HG03575 (cell line): Measurements from ENCODE around the gene CERS6.
A peak's percentile ranks its signal among the peaks of the same experiment; 100 is the strongest.
"Not testable (repeated sequence)": the region's sequence is repeated elsewhere in the genome, so short reads cannot be mapped to it uniquely, and the experiment has no call there.

ENCODE experiments used
- ATAC-seq: cut with Tn5 transposase; IDR thresholded peaks from one replicate; pipeline ENCODE4 v1.9.1; 2021; ENCODE audit not compliant: unreplicated experiment, insufficient number of reproducible peaks, low FRiP score; ENCODE audit errors: extremely low read depth

CERS6 gene, protein sequence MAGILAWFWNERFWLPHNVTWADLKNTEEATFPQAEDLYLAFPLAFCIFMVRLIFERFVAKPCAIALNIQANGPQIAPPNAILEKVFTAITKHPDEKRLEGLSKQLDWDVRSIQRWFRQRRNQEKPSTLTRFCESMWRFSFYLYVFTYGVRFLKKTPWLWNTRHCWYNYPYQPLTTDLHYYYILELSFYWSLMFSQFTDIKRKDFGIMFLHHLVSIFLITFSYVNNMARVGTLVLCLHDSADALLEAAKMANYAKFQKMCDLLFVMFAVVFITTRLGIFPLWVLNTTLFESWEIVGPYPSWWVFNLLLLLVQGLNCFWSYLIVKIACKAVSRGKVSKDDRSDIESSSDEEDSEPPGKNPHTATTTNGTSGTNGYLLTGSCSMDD

DNA sequence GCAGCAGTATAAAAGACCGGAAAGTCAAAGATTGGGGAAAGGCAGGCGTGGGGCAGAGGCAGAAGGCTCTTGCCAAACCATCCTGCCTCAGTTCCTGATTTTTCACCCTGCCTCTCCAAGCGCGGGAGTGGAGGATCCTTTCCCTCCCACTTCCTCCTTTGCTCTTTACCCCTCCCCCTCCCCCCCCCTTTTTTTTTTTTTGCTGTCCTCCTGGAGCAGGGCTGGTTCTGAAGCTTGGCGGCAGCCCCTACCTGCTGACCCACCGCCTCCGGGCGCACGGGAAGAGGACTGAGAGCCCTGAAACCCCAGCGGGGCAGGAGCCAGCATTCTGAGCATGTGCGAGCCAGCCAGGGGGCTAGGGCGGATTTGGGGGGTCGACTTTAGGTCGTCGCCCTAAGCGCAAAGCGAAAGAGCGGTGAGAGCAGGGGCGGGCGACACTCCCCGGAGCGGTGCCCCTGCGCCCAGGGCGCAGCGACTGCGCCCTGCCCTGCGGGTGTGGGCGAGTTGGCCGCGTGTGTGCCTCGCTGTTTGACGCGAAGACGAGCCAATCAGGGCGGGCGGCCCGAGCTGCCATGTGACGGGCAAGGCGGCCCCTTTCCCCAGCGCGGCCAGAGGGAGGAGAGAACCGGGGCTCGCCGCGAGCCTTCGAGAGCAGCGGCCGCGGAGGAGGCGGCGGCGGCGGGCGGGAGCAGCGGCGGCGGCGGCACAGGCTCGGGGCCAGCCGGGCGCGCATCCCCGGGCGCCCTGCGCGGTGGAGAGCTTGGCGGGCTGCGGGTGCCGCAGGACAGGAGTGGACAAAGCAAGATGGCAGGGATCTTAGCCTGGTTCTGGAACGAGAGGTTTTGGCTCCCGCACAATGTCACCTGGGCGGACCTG lies at the start of gene CERS6:
CERS6 (plus strand) TSS at position 628 of the 876 bp plus-strand sequence; CDS start at position 805, 177 bp downstream.
- ATAC-seq, result peak; percentile 78

DNA sequence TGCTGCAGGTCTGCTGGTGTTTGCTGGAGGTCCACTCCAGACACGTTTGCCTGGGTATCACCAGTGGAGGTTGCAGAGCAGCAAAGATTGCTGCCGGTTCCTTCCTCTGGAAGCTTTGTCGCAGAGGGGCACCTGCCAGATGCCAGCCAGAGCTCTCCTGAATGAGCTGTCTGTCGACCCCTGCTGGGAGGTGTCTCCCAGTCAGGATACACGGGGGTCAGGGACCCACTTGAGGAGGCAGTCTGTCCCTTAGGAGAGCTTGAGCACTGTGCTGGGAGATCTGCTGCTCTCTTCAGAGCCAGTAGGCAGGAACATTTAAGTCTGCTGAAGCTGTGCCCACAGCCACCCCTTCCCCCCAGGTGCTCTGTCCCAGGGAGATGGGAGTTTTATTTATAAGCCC lies 43.8 kb upstream of the CERS6 start:
- ATAC-seq, result not testable (repeated sequence)

DNA sequence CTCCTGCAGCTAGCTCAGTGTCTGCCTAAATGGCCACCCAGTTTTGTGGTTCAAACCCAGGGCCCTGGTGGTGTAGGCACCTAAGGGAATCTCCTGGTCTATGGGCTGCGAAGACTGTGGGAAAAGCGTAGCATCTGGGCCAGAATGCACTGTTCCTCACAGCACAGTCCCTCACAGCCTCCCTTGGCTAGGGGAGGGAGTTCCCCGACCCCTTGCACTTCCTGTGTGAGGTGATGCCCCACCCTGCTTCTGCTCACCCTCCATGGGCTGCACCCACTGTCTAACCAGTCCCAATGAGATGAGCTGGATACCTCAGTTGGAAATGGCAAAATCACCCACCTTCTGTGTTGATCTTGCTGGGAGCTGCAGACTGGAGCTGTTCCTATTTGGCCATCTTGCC lies 43.0 kb upstream of the CERS6 start:
- not testable (repeated sequence) for ATAC-seq

DNA sequence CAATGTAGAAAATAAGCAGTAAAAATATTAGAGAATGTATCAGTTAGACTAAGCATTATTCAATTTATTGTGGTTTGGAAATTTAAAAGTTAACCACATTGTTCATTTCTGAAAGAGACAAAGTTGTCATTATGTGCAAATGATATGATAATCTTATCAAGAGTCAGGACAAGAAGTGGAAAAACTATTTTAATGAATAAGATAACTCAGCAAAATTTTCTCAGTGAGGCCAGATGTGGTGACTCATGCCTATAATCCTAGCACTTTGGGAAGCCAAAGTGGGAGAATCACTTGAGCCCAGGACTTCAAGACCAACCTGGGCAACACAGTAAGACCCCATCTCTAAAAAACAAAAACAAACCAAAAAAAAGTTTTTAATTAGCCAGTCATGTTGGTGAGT lies 39.5 kb upstream of the CERS6 start:
- ATAC-seq, result no peak

DNA sequence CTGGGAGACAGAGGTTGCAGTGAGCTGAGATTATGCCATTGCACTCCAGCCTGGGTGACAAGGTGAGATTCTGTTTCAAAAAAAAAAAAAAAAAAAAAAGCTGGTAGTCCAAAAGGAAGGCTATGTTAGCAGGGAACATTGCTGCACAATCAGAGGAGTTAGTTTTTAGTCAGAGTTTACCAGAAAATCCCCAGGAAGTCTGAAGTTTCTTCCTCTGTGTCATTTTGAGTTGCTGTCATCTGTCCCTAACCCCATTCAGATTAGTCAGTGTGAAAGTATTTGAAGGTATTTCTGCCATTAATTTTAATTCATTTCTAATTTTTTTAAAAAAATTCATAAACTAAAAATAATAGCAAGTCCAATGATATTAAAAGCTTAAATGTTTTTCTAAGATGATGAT lies 33.5 kb upstream of the CERS6 start:
- ATAC-seq, result no peak

DNA sequence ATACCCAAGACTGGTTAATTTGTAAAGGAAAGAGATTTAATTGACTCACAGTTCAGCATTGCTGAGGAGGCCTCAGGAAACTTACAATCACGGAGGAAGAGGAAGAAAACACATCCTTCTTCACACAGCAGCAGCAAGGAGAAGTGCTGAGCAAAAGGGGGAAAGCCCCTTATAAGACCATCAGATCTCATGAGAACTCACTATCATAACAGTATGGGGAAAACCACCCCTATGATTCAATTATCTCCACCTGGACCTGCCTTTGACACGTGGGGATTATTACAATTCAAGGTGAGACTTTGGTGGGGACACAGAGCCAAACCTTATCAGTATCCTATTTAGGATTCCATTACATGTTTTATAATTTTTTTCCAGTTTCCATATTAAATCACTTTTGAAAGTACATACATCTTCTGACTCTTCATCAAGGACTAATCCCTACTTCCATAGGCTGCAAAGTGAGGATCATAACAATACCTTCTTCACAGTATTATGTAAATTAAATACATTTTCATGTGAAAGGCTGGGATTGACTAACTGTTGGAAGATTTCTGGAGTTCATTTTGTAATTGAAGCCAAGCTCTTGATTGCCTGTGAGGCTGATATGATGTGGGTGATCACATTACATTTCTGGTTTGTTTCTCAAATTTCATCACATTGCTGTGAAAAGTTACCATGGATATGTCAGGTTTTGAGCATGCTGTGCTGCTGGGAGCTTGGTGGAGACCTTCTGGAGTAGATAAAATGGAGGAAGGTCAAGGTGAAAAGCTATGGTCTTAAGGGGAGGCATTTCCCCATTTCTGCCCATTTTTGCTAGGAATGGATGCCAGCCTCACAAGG lies 31.7 kb upstream of the CERS6 start:
- ATAC-seq, result no peak

DNA sequence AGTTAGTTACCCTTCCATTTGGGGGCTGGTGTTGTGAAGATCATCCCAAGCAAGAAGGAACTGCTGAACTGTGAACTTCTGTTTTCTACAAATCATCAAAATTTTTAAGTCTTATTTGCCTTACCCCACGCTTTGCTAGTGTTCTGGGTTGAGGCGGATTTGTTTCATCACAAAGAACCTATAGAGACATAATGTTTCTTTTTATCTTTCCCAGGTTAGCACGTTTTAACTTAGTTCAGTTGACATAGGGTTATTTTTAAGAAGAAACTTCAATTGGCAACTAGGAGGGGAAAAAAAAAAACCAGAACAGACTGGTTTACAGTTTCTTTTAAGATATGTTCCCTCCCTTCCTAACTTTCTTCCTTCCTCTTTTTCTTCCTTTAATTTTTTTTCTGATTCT lies 31.1 kb upstream of the CERS6 start:
- ATAC-seq, result no peak

DNA sequence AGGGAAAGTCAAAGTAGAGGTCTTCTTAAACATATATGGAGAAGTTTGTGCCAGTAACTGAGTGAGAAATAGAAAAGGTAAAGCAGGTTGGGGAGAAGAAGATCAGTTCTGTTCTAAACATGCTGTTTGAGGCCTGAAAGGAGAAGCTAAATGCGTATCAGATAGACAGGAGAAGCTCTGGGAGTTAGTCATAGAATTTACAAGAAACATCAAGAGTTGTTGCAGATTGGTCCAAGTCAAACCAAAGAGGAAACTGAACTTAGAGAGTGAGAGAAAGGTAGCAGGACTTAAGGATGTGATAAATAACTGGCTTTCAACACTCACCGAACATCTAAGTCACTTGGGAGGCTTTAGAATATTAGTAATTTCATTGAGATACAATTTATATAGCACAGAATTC lies 29.2 kb upstream of the CERS6 start:
- no peak for ATAC-seq

DNA sequence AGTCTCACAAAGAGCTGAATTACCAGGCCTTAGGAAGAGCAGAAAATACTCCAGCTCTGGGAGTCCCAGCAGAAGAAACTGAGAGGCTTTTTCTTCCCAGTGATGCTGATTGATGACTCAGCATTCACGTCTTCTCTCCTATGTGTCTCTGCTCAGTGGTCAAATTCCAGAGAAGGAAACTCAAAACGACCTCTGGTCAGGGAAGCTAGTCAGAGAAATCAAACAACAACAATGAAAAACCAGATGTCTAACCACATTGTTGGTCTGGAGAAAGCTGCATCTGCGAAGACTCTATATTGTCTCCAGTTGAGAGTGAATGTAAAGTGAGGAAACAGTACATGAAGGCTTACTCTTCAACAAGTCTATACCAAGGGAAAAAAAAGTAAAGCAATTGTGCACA lies 28.6 kb upstream of the CERS6 start:
- no peak for ATAC-seq

DNA sequence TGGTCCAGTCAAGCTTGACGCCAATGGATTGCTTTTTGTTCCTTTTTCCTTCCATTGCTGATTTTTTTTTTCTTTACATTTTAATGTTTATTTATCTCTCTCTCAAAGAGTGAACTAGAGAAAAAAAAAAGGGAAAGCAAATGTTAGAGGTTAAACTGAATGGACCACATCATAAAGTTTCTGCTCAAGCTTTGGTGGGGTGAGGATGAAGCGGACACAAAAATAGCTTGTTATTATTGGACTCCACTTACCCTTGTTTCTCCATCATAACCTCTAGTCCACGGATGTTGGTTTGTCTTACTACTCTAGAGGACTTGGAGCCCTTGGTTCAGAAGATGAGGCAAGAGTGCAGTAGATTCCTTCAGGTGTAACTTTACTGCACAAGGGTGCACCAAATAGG lies 27.6 kb upstream of the CERS6 start:
- ATAC-seq, result no peak

DNA sequence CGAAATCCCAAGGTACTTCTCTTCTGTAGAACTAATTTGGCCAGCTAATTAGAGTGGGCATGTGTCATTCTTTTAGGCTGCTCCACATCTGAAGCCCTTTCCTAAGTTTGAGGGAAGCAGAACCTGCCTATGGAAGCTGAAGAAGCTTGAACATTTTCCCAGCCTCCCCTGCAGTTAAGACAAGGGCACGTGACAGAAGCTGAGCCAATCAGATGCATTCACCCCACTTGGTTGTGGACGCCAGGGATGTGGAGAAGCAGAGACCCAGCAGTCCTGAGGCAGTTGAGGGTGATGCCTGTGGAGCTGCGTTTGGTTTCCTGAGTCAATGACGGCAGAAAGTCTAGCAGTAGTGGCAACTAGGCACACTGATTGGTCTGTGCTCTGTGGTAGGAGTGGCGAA lies 26.1 kb upstream of the CERS6 start:
- ATAC-seq, result no peak

DNA sequence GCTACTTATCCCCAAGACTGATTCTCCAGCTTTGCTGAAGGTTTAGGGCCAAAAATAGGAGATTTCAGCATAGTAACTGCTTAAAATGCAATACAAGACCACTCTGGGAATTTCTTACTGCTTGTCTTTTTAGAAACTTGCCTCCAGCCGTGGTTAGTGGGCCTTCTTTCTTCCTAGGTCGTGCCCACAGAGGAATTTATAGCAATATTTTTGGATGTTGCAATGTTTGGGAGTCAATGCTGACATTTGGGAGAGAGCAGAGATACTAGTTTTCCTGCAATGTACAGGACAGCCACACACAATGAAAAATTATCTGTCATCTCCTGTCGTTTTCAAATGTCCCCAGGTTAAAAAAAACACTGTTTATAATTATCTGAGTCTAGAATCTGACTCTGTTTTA lies 25.6 kb upstream of the CERS6 start:
- ATAC-seq, result no peak

DNA sequence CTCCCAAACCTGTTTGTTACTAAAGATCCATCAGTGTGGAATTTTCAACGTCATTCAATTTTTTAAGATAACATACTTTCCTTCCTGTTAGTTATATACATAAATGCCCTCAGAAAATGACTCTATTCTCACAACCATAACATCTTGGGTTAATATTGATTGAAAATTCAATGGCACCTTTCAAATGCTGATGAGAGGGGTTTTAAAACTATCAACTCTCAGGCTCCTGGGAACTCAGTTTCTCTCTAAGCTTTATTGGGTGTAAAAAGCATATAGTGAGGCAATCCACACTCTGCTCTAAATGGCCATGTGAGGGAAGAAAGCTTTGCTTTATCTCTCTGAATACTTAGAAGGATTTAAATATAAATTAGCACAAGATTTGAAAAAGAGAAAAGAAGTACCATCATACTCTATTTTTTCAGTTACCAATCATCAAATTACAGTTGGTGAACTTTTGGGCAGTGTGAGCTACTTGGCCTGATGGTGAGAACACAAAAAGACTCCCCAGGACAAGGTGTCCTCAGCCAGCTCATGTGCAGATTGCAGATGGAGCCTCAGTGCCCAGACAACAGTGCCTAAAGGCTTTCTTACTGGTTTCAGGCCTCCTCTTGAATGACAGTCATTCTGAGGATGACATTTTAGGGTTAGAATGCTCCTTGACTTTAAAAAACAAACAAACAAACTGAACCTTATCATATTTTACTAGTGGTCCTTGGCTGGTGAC lies 24.6 kb upstream of the CERS6 start:
- no peak for ATAC-seq

DNA sequence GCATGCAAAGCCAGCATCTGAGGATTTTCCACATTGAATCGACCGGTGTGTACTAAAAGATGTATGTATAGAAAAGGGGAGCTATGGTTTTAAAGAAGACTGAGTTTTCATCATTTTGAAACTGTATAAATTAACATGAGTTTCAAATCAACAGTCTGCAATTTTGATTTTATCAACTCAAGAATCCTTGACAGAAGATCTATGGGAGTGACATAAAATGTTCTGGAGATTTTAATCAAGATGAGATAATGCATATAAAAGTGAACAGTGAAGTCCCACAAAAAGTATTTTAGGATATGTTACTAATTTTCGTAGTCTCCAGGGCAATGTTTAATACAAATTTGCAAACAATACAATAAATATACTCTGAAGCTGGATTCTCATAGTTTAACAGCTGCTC lies 24.0 kb upstream of the CERS6 start:
- ATAC-seq, result no peak

DNA sequence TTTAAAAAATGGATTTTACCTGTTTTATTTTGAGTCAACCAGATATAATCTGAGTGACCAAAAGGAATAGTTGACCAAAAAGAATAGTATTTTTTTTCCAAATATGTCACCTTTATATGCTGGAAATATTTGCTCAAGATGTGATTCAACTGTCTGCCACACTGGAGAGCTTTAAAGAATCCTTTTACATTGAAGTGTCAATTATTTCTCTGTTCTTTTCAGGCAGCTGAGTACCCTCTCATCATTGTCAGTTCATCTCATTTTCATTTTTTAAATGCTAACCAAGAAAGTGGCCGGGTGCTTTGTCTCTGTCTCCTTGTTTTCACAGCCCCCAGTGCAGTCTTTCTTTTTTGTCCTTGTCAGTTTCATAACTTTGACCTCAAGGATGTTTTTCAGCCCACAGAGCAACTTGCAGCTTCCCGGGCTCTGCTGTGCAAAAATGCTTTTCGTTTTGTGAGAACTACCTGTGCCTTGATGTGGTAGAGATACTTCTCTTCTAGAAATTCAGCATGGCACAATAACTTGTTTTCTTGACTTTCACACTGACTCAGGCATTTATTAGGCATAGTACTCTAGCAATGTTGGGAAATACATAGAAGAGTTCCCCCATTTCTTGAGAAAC lies 23.4 kb upstream of the CERS6 start:
- no peak for ATAC-seq

DNA sequence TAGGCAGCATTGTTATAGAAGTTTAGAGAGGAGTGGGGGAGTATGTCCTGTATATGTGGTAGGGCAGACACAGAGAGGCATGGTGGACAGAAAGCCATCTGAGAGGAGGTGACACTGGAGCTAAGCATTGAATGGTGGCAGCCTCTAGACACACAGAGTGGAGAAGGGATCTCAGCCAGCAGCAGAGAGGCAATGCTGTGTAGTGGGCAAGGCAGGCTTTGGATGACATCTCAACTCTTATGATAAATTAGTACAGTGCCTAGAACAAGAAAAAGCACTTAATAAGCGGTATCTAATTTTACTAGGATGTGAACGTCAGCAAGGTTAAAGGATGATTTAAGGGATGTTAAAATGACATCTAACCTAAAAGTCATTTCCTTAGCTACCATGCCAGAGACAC lies 22.5 kb upstream of the CERS6 start:
- no peak for ATAC-seq

DNA sequence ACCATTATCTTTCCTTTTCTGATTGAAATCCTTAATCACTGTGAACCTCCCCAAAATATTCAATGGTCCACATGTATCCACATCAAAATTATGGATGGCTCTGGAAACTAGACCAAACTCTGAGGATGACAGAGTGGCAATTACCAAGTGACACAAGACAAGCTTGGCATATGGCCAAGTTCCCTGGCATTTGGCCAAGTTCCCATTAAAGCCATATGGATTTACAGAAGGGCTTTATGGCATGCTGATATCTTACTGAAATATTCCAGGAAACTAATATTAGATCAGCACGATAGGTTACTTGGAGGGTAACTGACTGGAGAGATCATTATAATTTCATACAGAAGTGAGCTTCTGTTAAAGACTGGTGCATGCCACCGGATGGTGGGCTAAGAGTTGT lies 21.9 kb upstream of the CERS6 start:
- ATAC-seq, result no peak

DNA sequence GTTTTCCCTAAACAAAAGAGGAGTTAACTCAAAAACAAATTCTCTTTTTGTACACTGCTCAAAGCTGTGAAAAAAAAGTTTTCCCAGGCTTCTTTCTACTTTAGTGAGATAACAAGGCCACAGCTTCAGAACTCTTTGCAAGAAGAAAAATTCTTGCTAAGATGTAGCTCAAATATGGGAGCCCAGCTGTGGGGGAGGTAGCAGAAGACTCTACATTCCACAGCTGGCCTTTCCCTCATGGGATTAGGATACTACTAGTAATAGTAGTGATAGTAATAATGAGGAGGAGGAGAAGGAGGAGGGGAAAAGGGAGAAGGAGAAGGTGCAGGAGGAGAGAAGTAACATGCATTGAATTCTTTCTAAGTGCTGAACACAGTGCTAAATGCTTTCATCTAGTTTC lies 19.2 kb upstream of the CERS6 start:
- no peak for ATAC-seq
